Brain microvascular endothelial cell (primary cell): ENCODE measurements around the gene SPTAN1.
A peak's percentile ranks its signal among the peaks of the same experiment; 100 is the strongest.

Experiments
- DNase-seq: peaks from one replicate; pipeline ENCODE4 v3.0.0-alpha.2; 2020
- H3K27ac ChIP-seq: fragments of 250-450 bp; sonication (Bioruptor Pico); 2 replicates; pipeline ENCODE4 v1.5.1; 2020; ENCODE audit warnings: mild to moderate bottlenecking, moderate library complexity
- H3K27me3 ChIP-seq: fragments of 250-450 bp; sonication (Bioruptor Pico); replicated peaks from 2 replicates; pipeline ENCODE4 v1.5.1; 2020; ENCODE audit warnings: mild to moderate bottlenecking
- H3K36me3 ChIP-seq: fragments of 250-450 bp; sonication (Bioruptor Pico); replicated peaks from 2 replicates; pipeline ENCODE4 v1.5.1; 2020; ENCODE audit warnings: mild to moderate bottlenecking
- H3K4me3 ChIP-seq: 2 replicates; pipeline ENCODE4 v1.5.1; 2011; ENCODE audit warnings: low read depth, mild to moderate bottlenecking, control low read depth, low read length, moderate library complexity
- in situ Hi-C: cut with HindIII; loops from 2 replicates; pipeline ENCODE4 v1.10.0; 2017; ENCODE audit warnings: low sequenced_read_pairs, low pct_ligation_motif_present
- TF ChIP-seq, protein P1 (sequence below): IDR thresholded peaks from 2 replicates; pipeline ENCODE4 v1.5.1; 2011; ENCODE audit warnings: low read depth, mild to moderate bottlenecking, moderate library complexity, low read length, control low read depth, inconsistent platforms; ENCODE audit errors: missing control alignments

Gene SPTAN1

DNA sequence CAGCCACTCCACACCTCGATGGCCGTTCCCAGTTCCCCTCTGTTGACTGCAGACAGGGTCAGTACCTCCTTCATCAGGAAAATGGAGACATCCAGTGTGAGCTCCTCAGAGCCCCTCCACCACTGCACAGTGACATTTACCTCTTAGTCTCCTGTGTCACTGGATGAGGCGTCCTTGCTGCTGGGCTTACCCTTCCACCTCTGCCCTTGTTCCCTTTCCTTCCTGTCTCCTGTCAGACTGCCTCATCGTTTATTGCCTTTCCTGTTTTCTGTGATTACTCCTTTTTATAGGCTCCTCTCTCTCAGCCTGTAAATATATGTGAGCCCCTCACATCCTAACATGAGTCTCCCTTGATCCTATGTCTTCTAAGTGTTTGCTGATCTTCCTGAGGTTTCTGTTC lies 23.2 kb upstream of the SPTAN1 start:
- H3K36me3 ChIP-seq, result peaks cover 34% of the 10 kb centered on the region
- no peak overlapping the region for H3K27ac ChIP-seq
- DNase-seq, result no peak
- TF ChIP-seq, protein P1, sequence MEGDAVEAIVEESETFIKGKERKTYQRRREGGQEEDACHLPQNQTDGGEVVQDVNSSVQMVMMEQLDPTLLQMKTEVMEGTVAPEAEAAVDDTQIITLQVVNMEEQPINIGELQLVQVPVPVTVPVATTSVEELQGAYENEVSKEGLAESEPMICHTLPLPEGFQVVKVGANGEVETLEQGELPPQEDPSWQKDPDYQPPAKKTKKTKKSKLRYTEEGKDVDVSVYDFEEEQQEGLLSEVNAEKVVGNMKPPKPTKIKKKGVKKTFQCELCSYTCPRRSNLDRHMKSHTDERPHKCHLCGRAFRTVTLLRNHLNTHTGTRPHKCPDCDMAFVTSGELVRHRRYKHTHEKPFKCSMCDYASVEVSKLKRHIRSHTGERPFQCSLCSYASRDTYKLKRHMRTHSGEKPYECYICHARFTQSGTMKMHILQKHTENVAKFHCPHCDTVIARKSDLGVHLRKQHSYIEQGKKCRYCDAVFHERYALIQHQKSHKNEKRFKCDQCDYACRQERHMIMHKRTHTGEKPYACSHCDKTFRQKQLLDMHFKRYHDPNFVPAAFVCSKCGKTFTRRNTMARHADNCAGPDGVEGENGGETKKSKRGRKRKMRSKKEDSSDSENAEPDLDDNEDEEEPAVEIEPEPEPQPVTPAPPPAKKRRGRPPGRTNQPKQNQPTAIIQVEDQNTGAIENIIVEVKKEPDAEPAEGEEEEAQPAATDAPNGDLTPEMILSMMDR, result no peak
- H3K27me3 ChIP-seq, result no peaks in the 10 kb centered on the region
- in situ Hi-C loops, result no loop called here
- H3K4me3 ChIP-seq, result no peak overlapping the region

DNA sequence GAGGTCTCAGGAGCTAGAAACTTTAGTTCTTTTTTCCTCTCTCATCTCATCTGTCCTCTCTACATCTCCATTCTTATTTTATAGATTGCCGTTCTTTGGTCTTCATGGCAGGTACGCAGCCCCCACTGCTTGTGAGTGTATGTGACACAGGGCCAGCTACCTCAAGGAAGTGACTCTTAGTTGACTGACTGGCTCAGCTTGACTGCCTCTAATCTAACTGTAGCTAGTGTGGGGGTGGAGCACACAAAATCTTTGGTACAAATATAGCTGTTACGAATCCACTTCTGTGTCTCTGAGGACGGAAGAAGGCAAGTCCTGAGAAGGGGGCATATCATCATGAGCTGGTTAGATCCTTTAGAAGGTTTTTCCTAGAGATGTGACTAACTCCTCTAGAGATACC lies 19.8 kb upstream of the SPTAN1 start:
- TF ChIP-seq, protein P1, result no peak
- Histone ChIP-seq H3K4me3 (no peak overlapping the region), H3K36me3 (peaks cover 24% of the 10 kb centered on the region), H3K27me3 (no peaks in the 10 kb centered on the region), H3K27ac (no peak overlapping the region)
- in situ Hi-C loops, result no loop called here
- no peak for DNase-seq

DNA sequence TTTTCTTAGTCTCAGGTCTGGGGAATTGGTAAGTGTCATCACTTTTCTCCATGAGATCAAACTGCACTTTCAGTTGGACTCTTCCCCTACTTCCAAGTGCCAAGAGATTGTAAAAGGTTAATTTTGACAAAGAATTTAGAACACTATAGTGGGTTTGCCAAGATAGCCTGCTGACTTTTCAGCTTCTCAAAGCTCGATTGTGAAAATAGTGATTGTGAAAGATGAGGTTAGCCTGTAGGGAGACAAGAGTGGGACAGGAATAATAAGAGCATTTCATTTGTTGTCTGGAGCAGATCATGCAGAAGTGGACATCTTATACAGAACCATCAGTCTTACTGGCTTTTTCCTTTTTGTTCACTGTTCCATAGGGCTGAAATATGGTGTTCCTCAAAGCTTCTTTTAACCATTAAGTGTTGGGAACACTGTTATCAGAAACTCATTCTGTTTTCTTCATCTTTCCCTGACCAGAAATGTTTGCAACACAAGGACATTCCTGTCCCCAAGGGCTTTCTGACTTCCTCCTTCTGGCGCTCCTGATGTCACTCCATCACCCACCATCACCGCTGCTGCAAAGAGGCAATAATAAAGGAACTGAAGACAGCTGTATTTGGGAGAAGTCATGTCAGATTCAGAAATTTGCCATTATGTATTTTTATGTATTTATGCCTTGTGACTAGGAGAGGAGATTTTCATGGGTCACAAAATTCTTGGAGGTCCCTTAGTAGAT lies 11.6 kb upstream of the SPTAN1 start:
- Histone ChIP-seq H3K27me3 (no peaks in the 10 kb centered on the region), H3K27ac (no peak overlapping the region), H3K4me3 (no peak overlapping the region), H3K36me3 (peaks cover 38% of the 10 kb centered on the region)
- in situ Hi-C loops, result no loop called here
- TF ChIP-seq, protein P1, result no peak
- DNase-seq, result no peak

DNA sequence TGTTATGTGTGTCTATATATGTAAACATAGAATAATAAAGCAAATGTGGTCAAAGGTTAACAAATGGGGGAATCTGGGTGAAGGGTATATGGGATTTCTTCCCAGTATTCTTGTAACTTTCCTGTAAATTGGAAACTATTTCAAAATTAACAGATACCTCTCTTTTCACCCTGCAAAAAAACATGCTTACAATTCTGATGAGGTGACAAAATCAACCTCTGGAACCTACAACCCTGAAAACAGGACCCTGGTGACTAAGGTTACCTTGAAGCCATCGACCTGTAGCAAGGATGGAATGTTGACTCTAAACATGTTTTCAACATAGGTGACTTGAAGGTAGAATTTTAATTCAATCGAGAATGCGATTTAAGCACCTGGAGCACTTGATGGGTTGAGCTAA lies 5.9 kb upstream of the SPTAN1 start:
- Histone ChIP-seq H3K27me3 (no peaks in the 10 kb centered on the region), H3K4me3 (no peak overlapping the region), H3K36me3 (peaks cover 3% of the 10 kb centered on the region), H3K27ac (no peak overlapping the region)
- TF ChIP-seq, protein P1, result no peak
- DNase-seq, result no peak
- in situ Hi-C loops, result no loop called here

DNA sequence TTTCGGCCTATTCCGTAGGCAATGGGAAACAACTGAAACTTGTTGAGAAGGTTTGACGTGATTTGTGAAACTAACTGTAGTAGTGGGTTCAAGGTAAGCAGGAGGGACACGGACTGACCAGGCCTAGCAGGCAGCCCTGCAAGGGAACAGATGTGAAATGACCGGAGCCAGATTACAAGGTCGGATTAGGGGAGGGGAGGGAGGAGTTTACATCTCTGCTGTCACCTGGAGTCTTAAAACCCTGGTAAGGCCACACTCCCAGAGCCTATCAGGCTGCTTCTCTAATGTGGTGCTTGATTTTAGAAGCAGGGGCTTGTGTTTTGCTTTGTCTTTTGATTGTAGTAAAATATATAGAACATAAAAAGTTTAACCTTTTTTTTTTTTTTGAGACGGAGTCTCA lies 3.5 kb upstream of the SPTAN1 start:
- TF ChIP-seq, protein P1, result no peak
- no peak for DNase-seq
- Histone ChIP-seq H3K36me3 (no peaks in the 10 kb centered on the region), H3K4me3 (no peak overlapping the region), H3K27me3 (no peaks in the 10 kb centered on the region), H3K27ac (no peak overlapping the region)
- in situ Hi-C loops, result no loop called here

DNA sequence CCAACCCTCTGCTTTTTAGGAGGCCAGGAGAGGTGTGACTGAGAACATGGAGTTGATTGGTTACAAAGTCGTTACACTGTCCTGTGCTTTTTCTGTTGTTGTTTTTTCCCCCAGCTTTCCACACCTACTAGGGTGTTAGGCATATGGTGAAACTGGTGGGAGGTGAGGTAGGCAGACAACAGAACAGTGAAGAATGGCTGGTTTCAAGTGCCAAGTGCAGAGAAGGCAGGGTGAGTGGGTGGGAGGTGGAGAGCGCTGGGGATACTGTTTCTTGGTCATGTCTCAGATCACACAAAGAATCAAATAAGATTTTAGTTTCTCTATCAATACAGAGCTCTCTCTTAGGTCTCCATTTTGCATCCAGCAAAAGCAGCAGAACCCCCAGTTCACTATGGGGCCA lies 2.2 kb upstream of the SPTAN1 start:
- DNase-seq, result no peak
- in situ Hi-C loops, result no loop called here
- TF ChIP-seq, protein P1, result no peak
- H3K27ac ChIP-seq, result peak overlapping the region; percentile 78
- no peaks in the 10 kb centered on the region for H3K27me3 ChIP-seq
- H3K36me3 ChIP-seq, result no peaks in the 10 kb centered on the region
- no peak overlapping the region for H3K4me3 ChIP-seq
